GM23338 (cell line): Measurements from ENCODE around the gene CD2AP. TPM values are rescaled to one million over a fixed set of nuclear protein-coding genes. Genes with fewer than 3 reads are reported as not detected.

ENCODE experiments used
- ATAC-seq: fragments of 200-7000 bp; cut with Tn5 transposase; 3 replicates; pipeline ENCODE4 v1.9.1; 2020
- DNase-seq: peaks from one replicate; pipeline ENCODE4 v3.0.0-alpha.2; 2015; ENCODE audit warnings: low spot score
- H2AFZ ChIP-seq: fragments of 200-600 bp; sonication (generic); 2 replicates; pipeline ENCODE4 v1.8.0; 2016; ENCODE audit warnings: antibody characterized with exemption, mild to moderate bottlenecking, moderate library complexity
- H3F3A ChIP-seq: fragments of 200-600 bp; sonication (generic); replicated peaks from 2 replicates; pipeline ENCODE4 v1.8.0; 2017; ENCODE audit warnings: antibody characterized with exemption, mixed run types, low read depth
- H3K27ac ChIP-seq: fragments of 200-600 bp; sonication (generic); 2 replicates; pipeline ENCODE4 v1.6.1; 2016; ENCODE audit warnings: low read depth
- H3K27me3 ChIP-seq: fragments of 200-600 bp; sonication (generic); 2 replicates; pipeline ENCODE4 v1.8.0; 2016; ENCODE audit warnings: mild to moderate bottlenecking, mixed run types, moderate library complexity; ENCODE audit not compliant: insufficient read depth
- H3K36me3 ChIP-seq: fragments of 200-600 bp; sonication (generic); 2 replicates; pipeline ENCODE4 v1.8.0; 2016; ENCODE audit warnings: mild to moderate bottlenecking; ENCODE audit not compliant: insufficient read depth
- H3K4me1 ChIP-seq: fragments of 200-600 bp; sonication (generic); 2 replicates; pipeline ENCODE4 v1.8.0; 2016; ENCODE audit warnings: mild to moderate bottlenecking, moderate library complexity; ENCODE audit not compliant: insufficient read depth
- H3K4me2 ChIP-seq: fragments of 200-600 bp; sonication (generic); 2 replicates; pipeline ENCODE4 v1.7.1; 2017; ENCODE audit warnings: mixed run types
- H3K4me3 ChIP-seq: fragments of 200-600 bp; sonication (generic); 2 replicates; pipeline ENCODE4 v1.6.1; 2016; ENCODE audit warnings: mixed run types
- H3K79me2 ChIP-seq: fragments of 200-600 bp; sonication (generic); replicated peaks from 2 replicates; pipeline ENCODE4 v1.8.0; 2017; ENCODE audit warnings: mild to moderate bottlenecking; ENCODE audit not compliant: insufficient read depth
- H3K9me2 ChIP-seq: fragments of 200-600 bp; sonication (generic); 2 replicates; pipeline ENCODE4 v1.8.0; 2017; ENCODE audit not compliant: insufficient read depth
- H4K20me1 ChIP-seq: fragments of 200-600 bp; sonication (generic); replicated peaks from 2 replicates; pipeline ENCODE4 v1.8.0; 2017; ENCODE audit warnings: mild to moderate bottlenecking; ENCODE audit not compliant: insufficient read depth
- H3K27ac Mint-ChIP-seq: 2 replicates; pipeline ENCODE4 v1.8.0; 2020; ENCODE audit warnings: inconsistent platforms, mild to moderate bottlenecking, moderate library complexity, mixed read lengths
- H3K27me3 Mint-ChIP-seq: 3 replicates; pipeline ENCODE4 v1.8.0; 2022; ENCODE audit warnings: low read depth, mild to moderate bottlenecking, moderate library complexity, mixed read lengths, inconsistent platforms; ENCODE audit not compliant: insufficient read depth, poor library complexity
- H3K36me3 Mint-ChIP-seq: 3 replicates; pipeline ENCODE4 v1.8.0; 2021; ENCODE audit warnings: low read depth, mild to moderate bottlenecking, inconsistent platforms, moderate library complexity, mixed read lengths
- H3K4me1 Mint-ChIP-seq: 3 replicates; pipeline ENCODE4 v1.8.0; 2020; ENCODE audit warnings: mild to moderate bottlenecking, inconsistent platforms, mixed read lengths
- H3K4me3 Mint-ChIP-seq: 3 replicates; pipeline ENCODE4 v1.8.0; 2021; ENCODE audit warnings: moderate library complexity, mild to moderate bottlenecking, inconsistent platforms, mixed read lengths
- H3K9me3 Mint-ChIP-seq: 3 replicates; pipeline ENCODE4 v1.8.0; 2020; ENCODE audit warnings: moderate library complexity, mild to moderate bottlenecking, inconsistent platforms, mixed read lengths
- CREB1 ChIP-seq: fragments of 250-450 bp; sonication (Bioruptor Pico); IDR thresholded peaks from 2 replicates; pipeline ENCODE4 v1.5.0; 2020; ENCODE audit warnings: low read depth, mild to moderate bottlenecking, moderate library complexity
- EZH2 ChIP-seq: fragments of 200-600 bp; sonication (generic); IDR thresholded peaks from one replicate; pipeline ENCODE4 v1.8.0; 2017; ENCODE audit warnings: antibody characterized with exemption, mild to moderate bottlenecking, low read depth; ENCODE audit not compliant: unreplicated experiment
- EZH2phosphoT487 ChIP-seq: fragments of 200-600 bp; sonication (generic); IDR thresholded peaks from one replicate; pipeline ENCODE4 v1.8.1; 2018; ENCODE audit warnings: antibody characterized with exemption; ENCODE audit not compliant: unreplicated experiment
- JUNB ChIP-seq: IDR thresholded peaks from one replicate; pipeline ENCODE4 v1.6.1; 2016; ENCODE audit warnings: antibody characterized with exemption; ENCODE audit not compliant: unreplicated experiment
- NANOG ChIP-seq: IDR thresholded peaks from 2 replicates; pipeline ENCODE4 v1.6.1; 2016; ENCODE audit warnings: antibody characterized with exemption, borderline replicate concordance
- POLR2AphosphoS5 ChIP-seq: IDR thresholded peaks from 2 replicates; pipeline ENCODE4 v1.6.1; 2016; ENCODE audit warnings: antibody characterized with exemption, low read depth
- STAT1 ChIP-seq: IDR thresholded peaks from one replicate; pipeline ENCODE4 v1.6.1; 2016; ENCODE audit warnings: antibody characterized with exemption; ENCODE audit not compliant: unreplicated experiment
- ZNF114 ChIP-seq: fragments of 250-450 bp; sonication (Bioruptor Pico); IDR thresholded peaks from 2 replicates; pipeline ENCODE4 v1.5.0; 2020; ENCODE audit warnings: mild to moderate bottlenecking, moderate library complexity
- ZNF331 ChIP-seq: fragments of 250-450 bp; sonication (Bioruptor Pico); IDR thresholded peaks from 2 replicates; pipeline ENCODE4 v1.5.0; 2020; ENCODE audit warnings: low read depth, mild to moderate bottlenecking, moderate library complexity
- polyA plus RNA-seq: library from polyadenylated mRNA; unstranded; fragments of >200 nt; fragmentation: Nextera tagmentation; extraction: Ambion mirVana; gene quantifications from 2 replicates; pipeline ENCODE4 v1.2.1, GENCODE V29; 2016
- total RNA-seq: library from RNA; depleted of rRNA; stranded (reverse); fragments of >200 nt; shearing (Covaris generic); gene quantifications from 2 replicates; pipeline ENCODE4 v1.2.3, GENCODE V29; 2014
- TF ChIP-seq, protein P1 (sequence below): IDR thresholded peaks from 2 replicates; pipeline ENCODE4 v1.6.1; 2016; ENCODE audit warnings: antibody characterized with exemption
- TF ChIP-seq, protein P2 (sequence below): IDR thresholded peaks from one replicate; pipeline ENCODE4 v1.6.1; 2018; ENCODE audit warnings: antibody characterized with exemption; ENCODE audit not compliant: unreplicated experiment
- TF ChIP-seq, protein P3 (sequence below): fragments of 250-450 bp; sonication (Bioruptor Pico); IDR thresholded peaks from 2 replicates; pipeline ENCODE4 v1.5.0; 2020; ENCODE audit warnings: mild to moderate bottlenecking, moderate library complexity
- TF ChIP-seq, protein P4 (sequence below), 2 experiments: fragments of 200-600 bp in 1 of 2; sonication (generic) in 1 of 2; conservative IDR thresholded peaks; 2 replicates each; pipeline versions ENCODE4 v1.5.1 to v1.6.1; 2016 to 2017; ENCODE audit warnings: antibody characterized with exemption in 2 of 2, low read depth in 2 of 2, mild to moderate bottlenecking in 2 of 2, moderate library complexity in 1 of 2

Gene CD2AP
- total and polyA plus RNA-seq, 2 experiments from 2014 or later, result 38.0 to 93.2 TPM

DNA sequence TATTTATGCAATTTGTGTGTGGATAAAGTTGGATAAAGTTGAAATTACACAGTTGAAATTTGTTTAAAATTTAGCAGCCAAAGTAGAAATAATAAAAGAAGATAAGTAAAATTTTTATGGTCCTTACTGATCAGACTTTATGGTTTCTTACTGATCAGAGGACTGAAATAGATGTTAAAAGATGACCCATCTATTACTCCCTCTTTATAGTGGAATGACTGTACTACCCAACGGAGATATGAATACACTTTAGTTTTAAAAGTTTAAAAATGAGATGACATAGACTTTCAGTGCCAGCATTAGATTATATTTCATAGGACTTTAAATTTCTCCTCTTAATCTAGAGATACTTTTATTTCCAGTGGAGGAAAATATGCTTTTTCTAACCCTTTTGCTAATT lies 121.9 kb downstream of the CD2AP start:
- H3K4me1 Mint-ChIP-seq, result no peaks in the 10 kb centered on the region
- H3K9me2 ChIP-seq, result no peaks in the 10 kb centered on the region
- H2AFZ ChIP-seq, result no peak overlapping the region
- no peak for TF ChIP-seq EZH2
- TF ChIP-seq CREB1 (CRISPR knock-in tag), result no peak
- TF ChIP-seq, protein P1, sequence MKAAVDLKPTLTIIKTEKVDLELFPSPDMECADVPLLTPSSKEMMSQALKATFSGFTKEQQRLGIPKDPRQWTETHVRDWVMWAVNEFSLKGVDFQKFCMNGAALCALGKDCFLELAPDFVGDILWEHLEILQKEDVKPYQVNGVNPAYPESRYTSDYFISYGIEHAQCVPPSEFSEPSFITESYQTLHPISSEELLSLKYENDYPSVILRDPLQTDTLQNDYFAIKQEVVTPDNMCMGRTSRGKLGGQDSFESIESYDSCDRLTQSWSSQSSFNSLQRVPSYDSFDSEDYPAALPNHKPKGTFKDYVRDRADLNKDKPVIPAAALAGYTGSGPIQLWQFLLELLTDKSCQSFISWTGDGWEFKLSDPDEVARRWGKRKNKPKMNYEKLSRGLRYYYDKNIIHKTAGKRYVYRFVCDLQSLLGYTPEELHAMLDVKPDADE, result no peak
- TF ChIP-seq EZH2phosphoT487, result no peak
- TF ChIP-seq, protein P2, sequence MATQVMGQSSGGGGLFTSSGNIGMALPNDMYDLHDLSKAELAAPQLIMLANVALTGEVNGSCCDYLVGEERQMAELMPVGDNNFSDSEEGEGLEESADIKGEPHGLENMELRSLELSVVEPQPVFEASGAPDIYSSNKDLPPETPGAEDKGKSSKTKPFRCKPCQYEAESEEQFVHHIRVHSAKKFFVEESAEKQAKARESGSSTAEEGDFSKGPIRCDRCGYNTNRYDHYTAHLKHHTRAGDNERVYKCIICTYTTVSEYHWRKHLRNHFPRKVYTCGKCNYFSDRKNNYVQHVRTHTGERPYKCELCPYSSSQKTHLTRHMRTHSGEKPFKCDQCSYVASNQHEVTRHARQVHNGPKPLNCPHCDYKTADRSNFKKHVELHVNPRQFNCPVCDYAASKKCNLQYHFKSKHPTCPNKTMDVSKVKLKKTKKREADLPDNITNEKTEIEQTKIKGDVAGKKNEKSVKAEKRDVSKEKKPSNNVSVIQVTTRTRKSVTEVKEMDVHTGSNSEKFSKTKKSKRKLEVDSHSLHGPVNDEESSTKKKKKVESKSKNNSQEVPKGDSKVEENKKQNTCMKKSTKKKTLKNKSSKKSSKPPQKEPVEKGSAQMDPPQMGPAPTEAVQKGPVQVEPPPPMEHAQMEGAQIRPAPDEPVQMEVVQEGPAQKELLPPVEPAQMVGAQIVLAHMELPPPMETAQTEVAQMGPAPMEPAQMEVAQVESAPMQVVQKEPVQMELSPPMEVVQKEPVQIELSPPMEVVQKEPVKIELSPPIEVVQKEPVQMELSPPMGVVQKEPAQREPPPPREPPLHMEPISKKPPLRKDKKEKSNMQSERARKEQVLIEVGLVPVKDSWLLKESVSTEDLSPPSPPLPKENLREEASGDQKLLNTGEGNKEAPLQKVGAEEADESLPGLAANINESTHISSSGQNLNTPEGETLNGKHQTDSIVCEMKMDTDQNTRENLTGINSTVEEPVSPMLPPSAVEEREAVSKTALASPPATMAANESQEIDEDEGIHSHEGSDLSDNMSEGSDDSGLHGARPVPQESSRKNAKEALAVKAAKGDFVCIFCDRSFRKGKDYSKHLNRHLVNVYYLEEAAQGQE, result no peak
- no peak for TF ChIP-seq POLR2AphosphoS5
- no peak for TF ChIP-seq STAT1
- TF ChIP-seq JUNB, result no peak
- no peak for TF ChIP-seq ZNF114 (CRISPR knock-in tag)
- no peak for TF ChIP-seq NANOG
- TF ChIP-seq, protein P3, sequence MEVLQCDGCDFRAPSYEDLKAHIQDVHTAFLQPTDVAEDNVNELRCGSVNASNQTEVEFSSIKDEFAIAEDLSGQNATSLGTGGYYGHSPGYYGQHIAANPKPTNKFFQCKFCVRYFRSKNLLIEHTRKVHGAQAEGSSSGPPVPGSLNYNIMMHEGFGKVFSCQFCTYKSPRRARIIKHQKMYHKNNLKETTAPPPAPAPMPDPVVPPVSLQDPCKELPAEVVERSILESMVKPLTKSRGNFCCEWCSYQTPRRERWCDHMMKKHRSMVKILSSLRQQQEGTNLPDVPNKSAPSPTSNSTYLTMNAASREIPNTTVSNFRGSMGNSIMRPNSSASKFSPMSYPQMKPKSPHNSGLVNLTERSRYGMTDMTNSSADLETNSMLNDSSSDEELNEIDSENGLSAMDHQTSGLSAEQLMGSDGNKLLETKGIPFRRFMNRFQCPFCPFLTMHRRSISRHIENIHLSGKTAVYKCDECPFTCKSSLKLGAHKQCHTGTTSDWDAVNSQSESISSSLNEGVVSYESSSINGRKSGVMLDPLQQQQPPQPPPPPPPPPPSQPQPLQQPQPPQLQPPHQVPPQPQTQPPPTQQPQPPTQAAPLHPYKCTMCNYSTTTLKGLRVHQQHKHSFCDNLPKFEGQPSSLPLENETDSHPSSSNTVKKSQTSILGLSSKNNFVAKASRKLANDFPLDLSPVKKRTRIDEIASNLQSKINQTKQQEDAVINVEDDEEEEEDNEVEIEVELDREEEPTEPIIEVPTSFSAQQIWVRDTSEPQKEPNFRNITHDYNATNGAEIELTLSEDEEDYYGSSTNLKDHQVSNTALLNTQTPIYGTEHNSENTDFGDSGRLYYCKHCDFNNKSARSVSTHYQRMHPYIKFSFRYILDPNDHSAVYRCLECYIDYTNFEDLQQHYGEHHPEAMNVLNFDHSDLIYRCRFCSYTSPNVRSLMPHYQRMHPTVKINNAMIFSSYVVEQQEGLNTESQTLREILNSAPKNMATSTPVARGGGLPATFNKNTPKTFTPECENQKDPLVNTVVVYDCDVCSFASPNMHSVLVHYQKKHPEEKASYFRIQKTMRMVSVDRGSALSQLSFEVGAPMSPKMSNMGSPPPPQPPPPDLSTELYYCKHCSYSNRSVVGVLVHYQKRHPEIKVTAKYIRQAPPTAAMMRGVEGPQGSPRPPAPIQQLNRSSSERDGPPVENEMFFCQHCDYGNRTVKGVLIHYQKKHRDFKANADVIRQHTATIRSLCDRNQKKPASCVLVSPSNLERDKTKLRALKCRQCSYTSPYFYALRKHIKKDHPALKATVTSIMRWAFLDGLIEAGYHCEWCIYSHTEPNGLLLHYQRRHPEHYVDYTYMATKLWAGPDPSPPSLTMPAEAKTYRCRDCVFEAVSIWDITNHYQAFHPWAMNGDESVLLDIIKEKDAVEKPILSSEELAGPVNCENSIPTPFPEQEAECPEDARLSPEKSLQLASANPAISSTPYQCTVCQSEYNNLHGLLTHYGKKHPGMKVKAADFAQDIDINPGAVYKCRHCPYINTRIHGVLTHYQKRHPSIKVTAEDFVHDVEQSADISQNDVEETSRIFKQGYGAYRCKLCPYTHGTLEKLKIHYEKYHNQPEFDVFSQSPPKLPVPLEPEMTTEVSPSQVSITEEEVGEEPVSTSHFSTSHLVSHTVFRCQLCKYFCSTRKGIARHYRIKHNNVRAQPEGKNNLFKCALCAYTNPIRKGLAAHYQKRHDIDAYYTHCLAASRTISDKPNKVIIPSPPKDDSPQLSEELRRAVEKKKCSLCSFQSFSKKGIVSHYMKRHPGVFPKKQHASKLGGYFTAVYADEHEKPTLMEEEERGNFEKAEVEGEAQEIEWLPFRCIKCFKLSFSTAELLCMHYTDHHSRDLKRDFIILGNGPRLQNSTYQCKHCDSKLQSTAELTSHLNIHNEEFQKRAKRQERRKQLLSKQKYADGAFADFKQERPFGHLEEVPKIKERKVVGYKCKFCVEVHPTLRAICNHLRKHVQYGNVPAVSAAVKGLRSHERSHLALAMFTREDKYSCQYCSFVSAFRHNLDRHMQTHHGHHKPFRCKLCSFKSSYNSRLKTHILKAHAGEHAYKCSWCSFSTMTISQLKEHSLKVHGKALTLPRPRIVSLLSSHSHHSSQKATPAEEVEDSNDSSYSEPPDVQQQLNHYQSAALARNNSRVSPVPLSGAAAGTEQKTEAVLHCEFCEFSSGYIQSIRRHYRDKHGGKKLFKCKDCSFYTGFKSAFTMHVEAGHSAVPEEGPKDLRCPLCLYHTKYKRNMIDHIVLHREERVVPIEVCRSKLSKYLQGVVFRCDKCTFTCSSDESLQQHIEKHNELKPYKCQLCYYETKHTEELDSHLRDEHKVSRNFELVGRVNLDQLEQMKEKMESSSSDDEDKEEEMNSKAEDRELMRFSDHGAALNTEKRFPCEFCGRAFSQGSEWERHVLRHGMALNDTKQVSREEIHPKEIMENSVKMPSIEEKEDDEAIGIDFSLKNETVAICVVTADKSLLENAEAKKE, result no peak
- TF ChIP-seq, protein P4, sequence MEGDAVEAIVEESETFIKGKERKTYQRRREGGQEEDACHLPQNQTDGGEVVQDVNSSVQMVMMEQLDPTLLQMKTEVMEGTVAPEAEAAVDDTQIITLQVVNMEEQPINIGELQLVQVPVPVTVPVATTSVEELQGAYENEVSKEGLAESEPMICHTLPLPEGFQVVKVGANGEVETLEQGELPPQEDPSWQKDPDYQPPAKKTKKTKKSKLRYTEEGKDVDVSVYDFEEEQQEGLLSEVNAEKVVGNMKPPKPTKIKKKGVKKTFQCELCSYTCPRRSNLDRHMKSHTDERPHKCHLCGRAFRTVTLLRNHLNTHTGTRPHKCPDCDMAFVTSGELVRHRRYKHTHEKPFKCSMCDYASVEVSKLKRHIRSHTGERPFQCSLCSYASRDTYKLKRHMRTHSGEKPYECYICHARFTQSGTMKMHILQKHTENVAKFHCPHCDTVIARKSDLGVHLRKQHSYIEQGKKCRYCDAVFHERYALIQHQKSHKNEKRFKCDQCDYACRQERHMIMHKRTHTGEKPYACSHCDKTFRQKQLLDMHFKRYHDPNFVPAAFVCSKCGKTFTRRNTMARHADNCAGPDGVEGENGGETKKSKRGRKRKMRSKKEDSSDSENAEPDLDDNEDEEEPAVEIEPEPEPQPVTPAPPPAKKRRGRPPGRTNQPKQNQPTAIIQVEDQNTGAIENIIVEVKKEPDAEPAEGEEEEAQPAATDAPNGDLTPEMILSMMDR (conservative IDR thresholded peaks at IDR 0.05; ENCODE audit: low read depth in 2 of 2), result no peak
- no peak for TF ChIP-seq ZNF331 (CRISPR knock-in tag)
- no peaks in the 10 kb centered on the region for H3K79me2 ChIP-seq
- H3K27me3 ChIP-seq, result no peaks in the 10 kb centered on the region
- no peak overlapping the region for H3K27ac Mint-ChIP-seq
- no peaks in the 10 kb centered on the region for H3K27me3 Mint-ChIP-seq
- H4K20me1 ChIP-seq, result no peaks in the 10 kb centered on the region
- no peaks in the 10 kb centered on the region; the same call in 2 of the 3 replicates for H3K9me3 Mint-ChIP-seq
- H3K27ac ChIP-seq, result no peak overlapping the region; the same call in 1 of the 2 replicates
- H3K4me2 ChIP-seq, result no peak overlapping the region
- H3K4me1 ChIP-seq, result no peaks in the 10 kb centered on the region
- no peak overlapping the region for H3K4me3 Mint-ChIP-seq
- H3K36me3 ChIP-seq, result peaks cover 11% of the 10 kb centered on the region; the same call in 1 of the 2 replicates
- H3K36me3 Mint-ChIP-seq, result peaks cover 40% of the 10 kb centered on the region
- no peak overlapping the region for H3K4me3 ChIP-seq
- DNase-seq, result no peak
- ATAC-seq, result no peak
- no peaks in the 10 kb centered on the region for H3F3A ChIP-seq
